ENCODE data around the gene USP51. TPM values are rescaled to one million over a fixed set of nuclear protein-coding genes. Genes with fewer than 3 reads are reported as not detected.
"Not testable (repeated sequence)": the region's sequence is repeated elsewhere in the genome, so short reads cannot be mapped to it uniquely, and the experiment has no call there.

Gene USP51
- total RNA-seq: 1 to 10 TPM; 2.0 to 3.0 TPM

- H3K9me3 Mint-ChIP-seq: no peaks in the 10 kb centered on the region
- ATAC-seq (replicated peaks): peak; percentile 52
- no peaks in the 10 kb centered on the region for H3K36me3 Mint-ChIP-seq (ENCODE audit: low read depth)
- no peaks in the 10 kb centered on the region for H3K27me3 Mint-ChIP-seq
- peak within 1 kb of the TSS; percentile 94 for H3K27ac Mint-ChIP-seq
- H3K4me3 Mint-ChIP-seq: peak within 1 kb of the TSS; percentile 94
- H3K4me1 Mint-ChIP-seq: no peaks in the 10 kb centered on the region
Measured at GRCh38 chrX:55489314-55490009, at the start of gene USP51. Gene USP51 (minus strand): TSS chrX:55489848. CDS start chrX:55488939, 909 bp downstream.

GRCh38 chrX:55524487-55524886 is 34.8 kb upstream of the USP51 start:
- Mint-ChIP-seq H3K4me1 (no peaks in the 10 kb centered on the region), H3K36me3 (ENCODE audit: low read depth) (no peaks in the 10 kb centered on the region), H3K27ac (no peak overlapping the region), H3K27me3 (peaks cover 6% of the 10 kb centered on the region), H3K9me3 (no peaks in the 10 kb centered on the region), H3K4me3 (no peak overlapping the region)
- ATAC-seq (replicated peaks): no peak

- Mint-ChIP-seq H3K4me1 (no peaks in the 10 kb centered on the region), H3K9me3 (no peaks in the 10 kb centered on the region), H3K36me3 (ENCODE audit: low read depth) (no peaks in the 10 kb centered on the region), H3K27ac (no peak overlapping the region), H3K4me3 (no peak overlapping the region), H3K27me3 (peaks cover 6% of the 10 kb centered on the region)
- no peak for ATAC-seq (replicated peaks)
Measured at GRCh38 chrX:55523356-55523755, 33.7 kb upstream of the USP51 start.

GRCh38 chrX:55522596-55523276 is 33.1 kb upstream of the USP51 start:
- H3K27me3 Mint-ChIP-seq: peaks cover 6% of the 10 kb centered on the region
- ATAC-seq (replicated peaks): no peak
- H3K36me3 Mint-ChIP-seq (ENCODE audit: low read depth): no peaks in the 10 kb centered on the region
- H3K4me3 Mint-ChIP-seq: no peak overlapping the region
- no peak overlapping the region for H3K27ac Mint-ChIP-seq
- no peaks in the 10 kb centered on the region for H3K9me3 Mint-ChIP-seq
- H3K4me1 Mint-ChIP-seq: no peaks in the 10 kb centered on the region

GRCh38 chrX:55521687-55522086 is 32.0 kb upstream of the USP51 start:
- Mint-ChIP-seq H3K36me3 (ENCODE audit: low read depth) (no peaks in the 10 kb centered on the region), H3K27ac (no peak overlapping the region), H3K4me3 (no peak overlapping the region), H3K4me1 (no peaks in the 10 kb centered on the region), H3K27me3 (peaks cover 6% of the 10 kb centered on the region), H3K9me3 (no peaks in the 10 kb centered on the region)
- no peak for ATAC-seq (replicated peaks)

- H3K4me1 Mint-ChIP-seq; H3K4me3 Mint-ChIP-seq; H3K9me3 Mint-ChIP-seq; H3K36me3 Mint-ChIP-seq (ENCODE audit: low read depth); H3K27ac Mint-ChIP-seq; H3K27me3 Mint-ChIP-seq: not testable (repeated sequence)
- ATAC-seq (replicated peaks): peak; percentile 32
Measured at GRCh38 chrX:55516794-55517481, 27.3 kb upstream of the USP51 start.

GRCh38 chrX:55513045-55513737 is 23.5 kb upstream of the USP51 start:
- H3K27me3 Mint-ChIP-seq; H3K4me1 Mint-ChIP-seq; H3K36me3 Mint-ChIP-seq (ENCODE audit: low read depth); H3K27ac Mint-ChIP-seq; H3K4me3 Mint-ChIP-seq; H3K9me3 Mint-ChIP-seq: not testable (repeated sequence)
- peak; percentile 40 for ATAC-seq (replicated peaks)

GRCh38 chrX:55508410-55509152 is 18.9 kb upstream of the USP51 start:
- H3K27ac Mint-ChIP-seq; H3K9me3 Mint-ChIP-seq; H3K4me1 Mint-ChIP-seq; H3K27me3 Mint-ChIP-seq; H3K4me3 Mint-ChIP-seq; H3K36me3 Mint-ChIP-seq (ENCODE audit: low read depth): not testable (repeated sequence)
- ATAC-seq (replicated peaks): peak; percentile 63

GRCh38 chrX:55507699-55508098 is 18.1 kb upstream of the USP51 start:
- not testable (repeated sequence) for H3K36me3 Mint-ChIP-seq (ENCODE audit: low read depth); H3K27ac Mint-ChIP-seq; H3K4me3 Mint-ChIP-seq; H3K27me3 Mint-ChIP-seq; H3K4me1 Mint-ChIP-seq; H3K9me3 Mint-ChIP-seq
- peak; percentile 47 for ATAC-seq (replicated peaks)

GRCh38 chrX:55507010-55507409 is 17.4 kb upstream of the USP51 start:
- H3K9me3 Mint-ChIP-seq; H3K4me3 Mint-ChIP-seq; H3K27ac Mint-ChIP-seq; H3K4me1 Mint-ChIP-seq; H3K36me3 Mint-ChIP-seq (ENCODE audit: low read depth); H3K27me3 Mint-ChIP-seq; ATAC-seq (replicated peaks): not testable (repeated sequence)

- Mint-ChIP-seq H3K4me1 (no peaks in the 10 kb centered on the region), H3K9me3 (no peaks in the 10 kb centered on the region), H3K4me3 (no peak overlapping the region), H3K27me3 (no peaks in the 10 kb centered on the region), H3K36me3 (ENCODE audit: low read depth) (no peaks in the 10 kb centered on the region), H3K27ac (no peak overlapping the region)
- ATAC-seq (replicated peaks): no peak
Measured at GRCh38 chrX:55490974-55491373, 1.3 kb upstream of the USP51 start.

GRCh38 chrX:55490121-55490520 is 473 bp upstream of the USP51 start:
- Mint-ChIP-seq H3K27ac (peak overlapping the region; percentile 94), H3K27me3 (no peaks in the 10 kb centered on the region), H3K4me3 (peak overlapping the region; percentile 94), H3K9me3 (no peaks in the 10 kb centered on the region), H3K4me1 (no peaks in the 10 kb centered on the region), H3K36me3 (ENCODE audit: low read depth) (no peaks in the 10 kb centered on the region)
- no peak for ATAC-seq (replicated peaks)

- H3K27ac Mint-ChIP-seq: peak overlapping the region; percentile 94
- peak; percentile 71 for ATAC-seq (replicated peaks)
- H3K36me3 Mint-ChIP-seq (ENCODE audit: low read depth): no peaks in the 10 kb centered on the region
- no peaks in the 10 kb centered on the region for H3K27me3 Mint-ChIP-seq
- no peaks in the 10 kb centered on the region for H3K4me1 Mint-ChIP-seq
- H3K4me3 Mint-ChIP-seq: peak overlapping the region; percentile 94
- no peaks in the 10 kb centered on the region for H3K9me3 Mint-ChIP-seq
Measured at GRCh38 chrX:55488593-55489313, 895 bp downstream of the USP51 start.

All from activated T-helper 17 cell treated with anti-CD3 and anti-CD28 coated beads, Interleukin-2, amount 50 U/mL, for 72 hours (primary cell).